ENCODE data around the gene DAAM1. TPM values are rescaled to one million over a fixed set of nuclear protein-coding genes. Genes with fewer than 3 reads are reported as not detected.

DAAM1 gene
- total RNA-seq, 1 donor from 2014 or later, result 67.6 TPM

- DNase-seq (ENCODE audit: low spot score in 2 of 2), result no peak
- Histone ChIP-seq H3K27ac (no peak overlapping the region), H3K27me3 (no peaks in the 10 kb centered on the region), H3K9me3 (no peaks in the 10 kb centered on the region), H3K4me1 (peaks cover 0 to under 1% of the 10 kb centered on the region in 2 donors), H3K36me3 (no peaks in the 10 kb centered on the region), H3K4me3 (no peak overlapping the region)
- TF ChIP-seq CTCF (IDR thresholded peaks at IDR 0.05), result no peak
- intact Hi-C loops (cut with DNase I), result no loop called here
Measured at GRCh38 chr14:59376686-59377085, 188.2 kb downstream of the DAAM1 start.

- H3K4me1 ChIP-seq, result no peaks in the 10 kb centered on the region
- no peak for DNase-seq (ENCODE audit: low spot score in 2 of 2)
- intact Hi-C loops (cut with DNase I), result no loop called here
- H3K9me3 ChIP-seq, result no peaks in the 10 kb centered on the region
- H3K4me3 ChIP-seq, result no peak overlapping the region
- no peaks in the 10 kb centered on the region for H3K36me3 ChIP-seq
- peak overlapping the region in 1 of 2 donors; percentile 61 for H3K27ac ChIP-seq
- TF ChIP-seq CTCF (IDR thresholded peaks at IDR 0.05), result no peak
- H3K27me3 ChIP-seq, result no peaks in the 10 kb centered on the region
Measured at GRCh38 chr14:59377491-59377890, 189.0 kb downstream of the DAAM1 start.

- Histone ChIP-seq H3K4me3 (no peak overlapping the region), H3K27me3 (no peaks in the 10 kb centered on the region), H3K9me3 (no peaks in the 10 kb centered on the region), H3K27ac (peak overlapping the region in 1 of 2 donors; percentile 61), H3K36me3 (no peaks in the 10 kb centered on the region), H3K4me1 (no peaks in the 10 kb centered on the region)
- intact Hi-C loops (cut with DNase I), result no loop called here
- TF ChIP-seq CTCF (IDR thresholded peaks at IDR 0.05), result no peak
- DNase-seq (ENCODE audit: low spot score in 2 of 2), result no peak
Measured at GRCh38 chr14:59377991-59378601, 189.6 kb downstream of the DAAM1 start.

- no peaks in the 10 kb centered on the region for H3K27me3 ChIP-seq
- H3K4me1 ChIP-seq, result no peaks in the 10 kb centered on the region
- no peak overlapping the region for H3K4me3 ChIP-seq
- no peak overlapping the region for H3K27ac ChIP-seq
- intact Hi-C loops (cut with DNase I), result no loop called here
- peaks cover 0 to 6% of the 10 kb centered on the region in 2 donors for H3K9me3 ChIP-seq
- no peaks in the 10 kb centered on the region for H3K36me3 ChIP-seq
- no peak for DNase-seq (ENCODE audit: low spot score in 2 of 2)
- TF ChIP-seq CTCF (IDR thresholded peaks at IDR 0.05), result no peak
Measured at GRCh38 chr14:59389936-59390335, 201.5 kb downstream of the DAAM1 start.

GRCh38 chr14:59391388-59391787 lies 202.9 kb downstream of the DAAM1 start:
- no peak for TF ChIP-seq CTCF (IDR thresholded peaks at IDR 0.05)
- Histone ChIP-seq H3K4me1 (no peaks in the 10 kb centered on the region), H3K27ac (no peak overlapping the region), H3K27me3 (no peaks in the 10 kb centered on the region), H3K4me3 (no peak overlapping the region), H3K36me3 (no peaks in the 10 kb centered on the region), H3K9me3 (peaks cover 0 to 6% of the 10 kb centered on the region in 2 donors)
- no peak for DNase-seq (ENCODE audit: low spot score in 2 of 2)
- intact Hi-C loops (cut with DNase I), result no loop called here

GRCh38 chr14:59394268-59394667 lies 205.8 kb downstream of the DAAM1 start:
- intact Hi-C loops (cut with DNase I), result no loop called here
- DNase-seq (ENCODE audit: low spot score in 2 of 2), result no peak
- Histone ChIP-seq H3K4me3 (no peak overlapping the region), H3K4me1 (no peaks in the 10 kb centered on the region), H3K27me3 (no peaks in the 10 kb centered on the region), H3K27ac (no peak overlapping the region), H3K36me3 (no peaks in the 10 kb centered on the region), H3K9me3 (no peaks in the 10 kb centered on the region)
- no peak for TF ChIP-seq CTCF (IDR thresholded peaks at IDR 0.05)
